Activated naive CD8-positive, alpha-beta T cell treated with anti-CD3 and anti-CD28 coated beads, Interleukin-2, amount 50 U/mL, for 24 hours (primary cell): ENCODE results near the gene ANKHD1.
A peak's percentile ranks its signal among the peaks of the same experiment; 100 is the strongest.
"Not testable (repeated sequence)": the region's sequence is repeated elsewhere in the genome, so short reads cannot be mapped to it uniquely, and the experiment has no call there.

ENCODE experiments used
- ATAC-seq: fragments of 150-1000 bp; cut with Tn5 transposase; one replicate; pipeline ENCODE4 v1.10.0; 2021
- DNase-seq: peaks from one replicate; pipeline ENCODE4 v3.0.0; 2021
- H3K27ac Mint-ChIP-seq: one replicate; pipeline ENCODE4 v1.8.0; 2021; ENCODE audit warnings: mild to moderate bottlenecking, mixed read lengths
- H3K27me3 Mint-ChIP-seq: one replicate; pipeline ENCODE4 v1.8.0; 2021; ENCODE audit warnings: mixed read lengths
- H3K36me3 Mint-ChIP-seq: one replicate; pipeline ENCODE4 v1.8.0; 2021; ENCODE audit warnings: low read depth, mixed read lengths
- H3K4me1 Mint-ChIP-seq: one replicate; pipeline ENCODE4 v1.8.0; 2021; ENCODE audit warnings: mixed read lengths
- H3K4me3 Mint-ChIP-seq: one replicate; pipeline ENCODE4 v1.8.0; 2021; ENCODE audit warnings: mild to moderate bottlenecking, moderate library complexity, mixed read lengths
- H3K9me3 Mint-ChIP-seq: one replicate; pipeline ENCODE4 v1.8.0; 2021; ENCODE audit warnings: mixed read lengths

ANKHD1 gene

GRCh38 chr5:140429724-140430123, 28.1 kb downstream of the ANKHD1 start:
- no peak overlapping the region for H3K4me3 Mint-ChIP-seq
- no peak overlapping the region for H3K27ac Mint-ChIP-seq
- no peaks in the 10 kb centered on the region for H3K27me3 Mint-ChIP-seq
- ATAC-seq (no peak), DNase-seq (no peak)
- peaks cover 3% of the 10 kb centered on the region for H3K36me3 Mint-ChIP-seq
- no peaks in the 10 kb centered on the region for H3K9me3 Mint-ChIP-seq
- peaks cover 18% of the 10 kb centered on the region for H3K4me1 Mint-ChIP-seq

- Mint-ChIP-seq H3K36me3 (peaks cover 7% of the 10 kb centered on the region), H3K27me3 (no peaks in the 10 kb centered on the region), H3K9me3 (no peaks in the 10 kb centered on the region), H3K4me1 (peaks cover 15% of the 10 kb centered on the region), H3K27ac (no peak overlapping the region), H3K4me3 (no peak overlapping the region)
- DNase-seq (no peak), ATAC-seq (no peak)
Observed at GRCh38 chr5:140432212-140432611, 30.6 kb downstream of the ANKHD1 start.

- no peaks in the 10 kb centered on the region for H3K9me3 Mint-ChIP-seq
- H3K4me1 Mint-ChIP-seq: peaks cover 15% of the 10 kb centered on the region
- no peaks in the 10 kb centered on the region for H3K27me3 Mint-ChIP-seq
- no peak for ATAC-seq
- H3K4me3 Mint-ChIP-seq: no peak overlapping the region
- peaks cover 8% of the 10 kb centered on the region for H3K36me3 Mint-ChIP-seq
- no peak for DNase-seq
- no peak overlapping the region for H3K27ac Mint-ChIP-seq
Observed at GRCh38 chr5:140432916-140433315, 31.3 kb downstream of the ANKHD1 start.

GRCh38 chr5:140457368-140457767, 55.7 kb downstream of the ANKHD1 start:
- H3K27me3 Mint-ChIP-seq, DNase-seq, H3K4me3 Mint-ChIP-seq, H3K4me1 Mint-ChIP-seq, H3K27ac Mint-ChIP-seq, ATAC-seq: not testable (repeated sequence)
- Mint-ChIP-seq H3K9me3 (peaks cover 14% of the 10 kb centered on the region), H3K36me3 (peaks cover 67% of the 10 kb centered on the region)

- H3K4me1 Mint-ChIP-seq: no peaks in the 10 kb centered on the region
- no peak overlapping the region for H3K4me3 Mint-ChIP-seq
- ATAC-seq (no peak), DNase-seq (no peak)
- H3K36me3 Mint-ChIP-seq: peaks cover 20% of the 10 kb centered on the region
- H3K27ac Mint-ChIP-seq: no peak overlapping the region
- H3K9me3 Mint-ChIP-seq: no peaks in the 10 kb centered on the region
- no peaks in the 10 kb centered on the region for H3K27me3 Mint-ChIP-seq
Observed at GRCh38 chr5:140466981-140467742, 65.5 kb downstream of the ANKHD1 start.

GRCh38 chr5:140468188-140468587, 66.6 kb downstream of the ANKHD1 start:
- H3K27ac Mint-ChIP-seq: peak overlapping the region; percentile 18

GRCh38 chr5:140469259-140469658, 67.6 kb downstream of the ANKHD1 start:
- H3K4me3 Mint-ChIP-seq: no peak overlapping the region
- no peaks in the 10 kb centered on the region for H3K4me1 Mint-ChIP-seq
- ATAC-seq (no peak), DNase-seq (no peak)
- H3K27me3 Mint-ChIP-seq: no peaks in the 10 kb centered on the region
- H3K36me3 Mint-ChIP-seq: peaks cover 19% of the 10 kb centered on the region
- H3K9me3 Mint-ChIP-seq: no peaks in the 10 kb centered on the region
- no peak overlapping the region for H3K27ac Mint-ChIP-seq

More at GRCh38 chr5:140468188-140468587, 66.6 kb downstream of the ANKHD1 start:
- no peak for ATAC-seq
- Mint-ChIP-seq H3K9me3 (no peaks in the 10 kb centered on the region), H3K36me3 (peaks cover 18% of the 10 kb centered on the region), H3K4me3 (no peak overlapping the region), H3K4me1 (no peaks in the 10 kb centered on the region), H3K27me3 (no peaks in the 10 kb centered on the region)
- DNase-seq: no peak

- Mint-ChIP-seq H3K4me3 (no peak overlapping the region), H3K27ac (peak overlapping the region; percentile 1), H3K4me1 (no peaks in the 10 kb centered on the region), H3K27me3 (no peaks in the 10 kb centered on the region), H3K9me3 (no peaks in the 10 kb centered on the region), H3K36me3 (peaks cover 17% of the 10 kb centered on the region)
- ATAC-seq (no peak), DNase-seq (no peak)
Observed at GRCh38 chr5:140480310-140481014, 78.8 kb downstream of the ANKHD1 start.

- peaks cover 22% of the 10 kb centered on the region for H3K36me3 Mint-ChIP-seq
- H3K4me3 Mint-ChIP-seq: no peak overlapping the region
- DNase-seq: no peak
- no peaks in the 10 kb centered on the region for H3K9me3 Mint-ChIP-seq
- no peak for ATAC-seq
- no peaks in the 10 kb centered on the region for H3K4me1 Mint-ChIP-seq
- no peak overlapping the region for H3K27ac Mint-ChIP-seq
- no peaks in the 10 kb centered on the region for H3K27me3 Mint-ChIP-seq
Observed at GRCh38 chr5:140481758-140482157, 80.1 kb downstream of the ANKHD1 start.

GRCh38 chr5:140483055-140483454, 81.4 kb downstream of the ANKHD1 start:
- no peak for DNase-seq
- Mint-ChIP-seq H3K9me3 (no peaks in the 10 kb centered on the region), H3K4me1 (no peaks in the 10 kb centered on the region), H3K36me3 (peaks cover 26% of the 10 kb centered on the region), H3K27ac (no peak overlapping the region), H3K27me3 (no peaks in the 10 kb centered on the region), H3K4me3 (no peak overlapping the region)
- no peak for ATAC-seq

GRCh38 chr5:140488141-140488540, 86.5 kb downstream of the ANKHD1 start:
- not testable (repeated sequence) for H3K4me3 Mint-ChIP-seq, H3K9me3 Mint-ChIP-seq, DNase-seq, ATAC-seq, H3K4me1 Mint-ChIP-seq, H3K27me3 Mint-ChIP-seq, H3K27ac Mint-ChIP-seq
- peaks cover 33% of the 10 kb centered on the region for H3K36me3 Mint-ChIP-seq

GRCh38 chr5:140488914-140489313, 87.3 kb downstream of the ANKHD1 start:
- Mint-ChIP-seq H3K27ac (no peak overlapping the region), H3K27me3 (no peaks in the 10 kb centered on the region), H3K36me3 (peaks cover 37% of the 10 kb centered on the region), H3K9me3 (no peaks in the 10 kb centered on the region), H3K4me1 (no peaks in the 10 kb centered on the region), H3K4me3 (no peak overlapping the region)
- DNase-seq: no peak
- ATAC-seq: no peak

GRCh38 chr5:140497897-140498296, 96.3 kb downstream of the ANKHD1 start:
- Mint-ChIP-seq H3K27ac (no peak overlapping the region), H3K9me3 (no peaks in the 10 kb centered on the region), H3K4me1 (peaks cover 3% of the 10 kb centered on the region), H3K36me3 (peaks cover 31% of the 10 kb centered on the region), H3K4me3 (no peak overlapping the region), H3K27me3 (no peaks in the 10 kb centered on the region)
- ATAC-seq (no peak), DNase-seq (no peak)

GRCh38 chr5:140498591-140498990, 97.0 kb downstream of the ANKHD1 start:
- Mint-ChIP-seq H3K36me3 (peaks cover 29% of the 10 kb centered on the region), H3K27ac (no peak overlapping the region), H3K9me3 (no peaks in the 10 kb centered on the region), H3K4me3 (no peak overlapping the region), H3K27me3 (no peaks in the 10 kb centered on the region), H3K4me1 (peaks cover 3% of the 10 kb centered on the region)
- DNase-seq: no peak
- ATAC-seq: no peak

- H3K4me3 Mint-ChIP-seq: no peak overlapping the region
- H3K9me3 Mint-ChIP-seq: no peaks in the 10 kb centered on the region
- DNase-seq (no peak), ATAC-seq (no peak)
- no peak overlapping the region for H3K27ac Mint-ChIP-seq
- peaks cover 22% of the 10 kb centered on the region for H3K36me3 Mint-ChIP-seq
- no peaks in the 10 kb centered on the region for H3K27me3 Mint-ChIP-seq
- peaks cover 3% of the 10 kb centered on the region for H3K4me1 Mint-ChIP-seq
Observed at GRCh38 chr5:140502834-140503233, 101.2 kb downstream of the ANKHD1 start.
